Sciatic nerve (tissue), 2 donors: ENCODE data around the gene ADAMTS16. TPM values are rescaled to one million over a fixed set of nuclear protein-coding genes. Genes with fewer than 3 reads are reported as not detected.
A peak's percentile ranks its signal among the peaks of the same experiment; 100 is the strongest.
"Not testable (repeated sequence)": the region's sequence is repeated elsewhere in the genome, so short reads cannot be mapped to it uniquely, and the experiment has no call there.

Experiments
- ATAC-seq: fragments of 200-7000 bp; cut with Tn5 transposase; one replicate; pipeline ENCODE4 v1.9.1; 2020; ENCODE audit warnings: mild to moderate bottlenecking, moderate library complexity
- DNase-seq: peaks from one replicate; pipeline ENCODE4 v3.0.0-alpha.2; 2020; ENCODE audit warnings: low spot score
- intact Hi-C: fragments of 100-400 bp; cut with DNase I; formaldehyde crosslinking; loops from one replicate; pipeline ENCODE4 v1.14.2; 2022
- total RNA-seq: library from RNA; stranded (reverse); fragmentation: NEBNext Ultra II Directional; extraction: Animal tissue kit (Norgen Biotek cat#: 25700); gene quantifications from one replicate; pipeline ENCODE4 v1.2.1, GENCODE V29; 2021
- donor health status: DM: no; HTN: no; CAD: no.
- donor health status: DM: no; HTN: no; CAD: no.

ADAMTS16 gene, protein sequence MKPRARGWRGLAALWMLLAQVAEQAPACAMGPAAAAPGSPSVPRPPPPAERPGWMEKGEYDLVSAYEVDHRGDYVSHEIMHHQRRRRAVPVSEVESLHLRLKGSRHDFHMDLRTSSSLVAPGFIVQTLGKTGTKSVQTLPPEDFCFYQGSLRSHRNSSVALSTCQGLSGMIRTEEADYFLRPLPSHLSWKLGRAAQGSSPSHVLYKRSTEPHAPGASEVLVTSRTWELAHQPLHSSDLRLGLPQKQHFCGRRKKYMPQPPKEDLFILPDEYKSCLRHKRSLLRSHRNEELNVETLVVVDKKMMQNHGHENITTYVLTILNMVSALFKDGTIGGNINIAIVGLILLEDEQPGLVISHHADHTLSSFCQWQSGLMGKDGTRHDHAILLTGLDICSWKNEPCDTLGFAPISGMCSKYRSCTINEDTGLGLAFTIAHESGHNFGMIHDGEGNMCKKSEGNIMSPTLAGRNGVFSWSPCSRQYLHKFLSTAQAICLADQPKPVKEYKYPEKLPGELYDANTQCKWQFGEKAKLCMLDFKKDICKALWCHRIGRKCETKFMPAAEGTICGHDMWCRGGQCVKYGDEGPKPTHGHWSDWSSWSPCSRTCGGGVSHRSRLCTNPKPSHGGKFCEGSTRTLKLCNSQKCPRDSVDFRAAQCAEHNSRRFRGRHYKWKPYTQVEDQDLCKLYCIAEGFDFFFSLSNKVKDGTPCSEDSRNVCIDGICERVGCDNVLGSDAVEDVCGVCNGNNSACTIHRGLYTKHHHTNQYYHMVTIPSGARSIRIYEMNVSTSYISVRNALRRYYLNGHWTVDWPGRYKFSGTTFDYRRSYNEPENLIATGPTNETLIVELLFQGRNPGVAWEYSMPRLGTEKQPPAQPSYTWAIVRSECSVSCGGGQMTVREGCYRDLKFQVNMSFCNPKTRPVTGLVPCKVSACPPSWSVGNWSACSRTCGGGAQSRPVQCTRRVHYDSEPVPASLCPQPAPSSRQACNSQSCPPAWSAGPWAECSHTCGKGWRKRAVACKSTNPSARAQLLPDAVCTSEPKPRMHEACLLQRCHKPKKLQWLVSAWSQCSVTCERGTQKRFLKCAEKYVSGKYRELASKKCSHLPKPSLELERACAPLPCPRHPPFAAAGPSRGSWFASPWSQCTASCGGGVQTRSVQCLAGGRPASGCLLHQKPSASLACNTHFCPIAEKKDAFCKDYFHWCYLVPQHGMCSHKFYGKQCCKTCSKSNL
- 2.7 TPM for total RNA-seq

DNA sequence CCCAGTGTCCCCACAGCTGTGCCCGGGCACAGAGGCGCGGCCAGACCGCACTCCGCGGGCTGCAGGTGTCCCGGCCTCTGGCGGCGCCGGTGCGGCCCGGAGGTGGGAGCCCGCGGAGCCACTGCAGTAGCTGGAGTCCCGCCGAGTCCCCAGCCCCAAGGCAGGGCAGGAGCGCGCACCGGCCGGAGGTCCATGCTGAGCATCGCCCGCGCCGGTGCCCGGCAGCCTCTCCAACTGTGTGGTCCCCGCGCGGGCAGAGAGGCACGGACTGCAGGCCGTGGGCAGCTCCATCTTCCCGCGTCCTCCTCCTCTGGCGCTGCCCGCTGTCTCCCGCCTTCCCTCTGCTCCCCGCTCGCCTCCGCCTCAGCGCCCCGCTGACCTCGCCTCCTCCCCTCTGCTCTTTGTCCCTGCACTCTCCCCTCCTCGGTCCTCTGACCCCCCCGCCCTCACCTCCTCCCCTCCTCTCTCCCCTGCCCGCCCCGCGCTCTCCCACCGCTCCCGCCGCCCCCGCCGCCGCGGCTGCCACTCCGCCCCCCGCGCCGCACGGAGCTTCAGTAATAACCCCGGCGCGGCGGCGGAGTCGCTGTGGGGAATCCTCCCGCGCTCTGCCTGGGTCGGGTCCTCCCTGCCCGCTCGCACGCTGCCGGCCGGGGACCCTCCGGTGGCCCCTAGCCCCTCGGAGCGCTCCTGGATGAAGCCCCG, at the start of gene ADAMTS16:
Gene ADAMTS16, plus strand, starts transcription at position 554 of the 702 bp plus-strand sequence. Its CDS starts 138 bp downstream, at position 692.
- intact Hi-C loops: loop anchor here (10.0 kb wide), 2 partner anchors 265 to 275 kb away; no protein-coding TSS in a partner anchor
- no peak for DNase-seq
- peak; percentile 32 for ATAC-seq

DNA sequence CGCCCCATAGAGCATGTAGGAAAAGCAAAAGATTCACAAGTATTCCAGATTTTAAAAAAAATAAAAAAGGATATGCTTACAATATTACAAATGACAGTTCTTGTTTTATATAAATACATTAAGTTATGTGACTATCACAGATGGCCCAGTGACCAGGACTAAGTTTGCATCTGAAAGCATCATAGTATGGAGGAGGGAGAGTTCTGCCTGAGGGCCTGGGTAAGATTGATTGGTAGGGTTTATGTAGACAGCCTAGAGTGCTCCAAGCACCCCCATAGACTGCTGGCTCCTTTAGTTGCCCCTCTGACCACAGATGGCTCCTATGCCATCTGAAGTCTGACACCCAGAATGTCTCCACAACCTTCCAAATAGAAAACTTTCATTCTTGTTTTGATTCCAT, 48.0 kb upstream of the ADAMTS16 start:
- ATAC-seq: no peak
- intact Hi-C loops: no loop called here
- no peak for DNase-seq

DNA sequence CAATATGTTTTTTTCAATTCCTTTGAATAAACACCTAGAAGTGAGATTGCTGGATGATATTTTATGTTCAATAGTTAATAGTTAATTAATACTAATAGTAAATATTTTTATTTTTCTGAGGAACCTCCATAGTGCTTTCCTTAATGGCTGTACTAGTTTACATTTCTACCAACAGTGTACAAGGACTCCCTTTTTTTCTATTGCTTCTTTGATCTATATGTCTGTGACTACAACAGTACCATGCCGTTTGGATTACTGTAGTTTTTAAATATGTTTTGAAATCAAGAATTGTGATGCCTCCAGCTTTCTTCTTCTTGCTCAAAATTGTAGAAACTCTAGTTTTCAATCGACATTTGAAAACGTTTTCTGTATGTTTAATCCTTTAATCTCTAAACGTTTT, 39.5 kb upstream of the ADAMTS16 start:
- intact Hi-C loops: no loop called here
- DNase-seq (no peak), ATAC-seq (no peak)

DNA sequence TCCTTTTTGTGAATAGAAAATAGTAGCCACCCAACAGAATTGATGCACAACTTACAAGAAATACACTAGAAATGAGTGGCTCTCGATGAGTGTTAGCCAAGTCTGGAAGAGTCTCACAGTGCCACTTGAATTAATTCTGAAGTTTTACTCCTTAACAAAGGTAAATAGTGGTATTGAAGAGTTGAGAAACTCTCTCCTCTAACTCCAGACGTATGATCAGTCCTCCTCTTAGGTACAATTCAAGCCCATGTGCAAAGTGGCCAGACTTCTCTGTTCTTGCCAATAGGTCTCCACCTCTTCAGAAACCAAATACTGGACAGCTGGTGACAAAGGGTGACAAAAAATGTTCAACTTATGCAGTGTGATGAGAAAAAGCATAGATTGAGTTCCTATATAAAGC, 38.5 kb upstream of the ADAMTS16 start:
- intact Hi-C loops: no loop called here
- DNase-seq: no peak
- ATAC-seq: no peak

DNA sequence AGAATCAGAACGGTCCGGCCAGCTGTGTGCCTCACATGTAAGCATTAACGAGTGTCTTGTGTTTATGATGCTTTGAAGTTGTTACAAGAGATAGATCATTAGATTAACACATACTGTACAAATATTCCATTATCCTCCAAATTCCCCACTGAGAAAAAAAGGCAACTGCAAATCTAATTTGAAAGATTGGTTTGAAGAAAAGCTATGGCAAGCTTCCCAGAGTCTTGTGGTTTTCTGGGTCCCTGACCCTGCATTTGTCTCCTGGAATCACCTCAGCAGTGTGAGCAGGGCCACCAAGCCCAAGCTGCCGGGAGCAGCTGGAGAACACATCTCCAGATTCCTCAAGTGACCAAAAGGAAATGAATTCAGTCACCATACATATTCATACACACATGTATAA, 36.9 kb upstream of the ADAMTS16 start:
- ATAC-seq: no peak
- intact Hi-C loops: no loop called here
- no peak for DNase-seq

DNA sequence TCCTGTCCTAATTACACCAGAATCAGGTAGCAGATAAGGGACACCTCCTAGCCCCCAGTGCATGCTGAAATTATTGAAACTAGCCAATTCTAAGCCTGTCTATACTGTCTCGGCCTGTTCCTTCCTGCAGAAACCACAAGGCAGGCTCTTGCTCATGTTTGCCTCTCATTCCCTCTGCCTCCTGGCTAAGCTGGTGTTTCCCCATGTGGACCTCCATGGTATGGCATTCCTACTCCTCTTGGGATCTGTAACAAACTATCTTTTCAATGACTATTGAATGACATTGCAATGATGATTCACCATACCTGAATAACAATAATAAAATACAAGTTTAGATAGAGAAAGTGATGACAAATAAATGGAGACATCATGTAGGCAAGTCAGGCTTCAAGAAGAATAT, 35.6 kb upstream of the ADAMTS16 start:
- ATAC-seq (no peak), DNase-seq (no peak)
- intact Hi-C loops: no loop called here

DNA sequence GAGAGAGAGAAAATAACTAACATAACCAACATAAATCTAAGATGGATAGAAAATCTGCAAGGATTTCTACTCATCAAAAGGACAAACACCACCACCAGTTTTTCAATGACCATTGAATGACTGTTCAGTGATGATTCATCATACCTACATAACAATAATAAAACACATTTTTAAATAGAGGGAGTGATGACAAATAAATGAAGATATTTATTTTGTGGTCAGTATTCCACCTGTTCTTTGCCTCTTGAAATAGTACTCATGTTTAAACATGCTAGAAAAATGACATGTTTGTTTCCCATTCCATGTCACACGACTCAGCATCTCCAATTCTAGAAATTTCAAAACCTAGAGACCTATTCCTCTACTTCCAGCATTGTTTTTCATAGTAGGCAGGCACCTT, 34.6 kb upstream of the ADAMTS16 start:
- ATAC-seq: no peak
- DNase-seq: no peak
- intact Hi-C loops: no loop called here

- intact Hi-C loops: no loop called here
- ATAC-seq: no peak
- DNase-seq: no peak
These were observed 23.2 kb upstream of the ADAMTS16 start for GRCh38 chr5:5116956-5117355.

DNA sequence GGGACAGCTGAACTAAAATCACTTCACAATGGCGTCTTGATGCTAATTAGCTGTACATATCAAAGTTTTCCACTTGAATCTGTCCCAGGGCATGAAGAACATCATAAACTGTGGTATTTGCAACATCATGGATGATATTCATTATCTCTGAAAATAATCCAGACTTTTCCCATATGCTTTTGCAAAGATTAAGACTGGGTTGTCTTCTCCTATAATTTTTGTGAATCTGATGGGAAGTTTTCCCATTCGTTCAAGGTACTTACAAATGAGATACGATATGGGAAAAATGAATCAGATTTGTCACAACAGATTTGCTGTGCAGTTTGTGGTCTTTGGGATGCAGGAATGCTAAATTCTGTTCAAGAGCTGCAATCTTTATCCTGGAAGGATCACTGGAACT, 17.4 kb upstream of the ADAMTS16 start:
- intact Hi-C loops: no loop called here
- ATAC-seq: no peak

DNA sequence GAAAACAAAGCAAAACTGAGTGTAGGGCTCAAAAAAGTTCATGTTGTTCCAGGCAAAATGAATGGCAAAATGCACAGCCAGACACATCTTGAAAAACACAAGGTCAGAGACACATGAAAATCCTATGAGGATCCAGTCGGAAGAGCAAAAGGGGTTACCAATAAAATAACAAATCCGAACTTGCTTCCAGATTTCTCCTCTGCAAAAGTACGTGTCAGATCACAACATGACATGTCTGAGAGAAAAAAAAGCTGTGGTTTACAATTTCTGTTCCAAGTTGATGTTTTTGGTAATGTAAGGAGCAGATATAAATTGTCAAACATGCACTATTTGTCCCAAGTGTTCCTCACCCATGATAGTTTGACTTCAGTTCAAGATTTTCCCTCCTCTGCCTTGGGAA, 15.9 kb upstream of the ADAMTS16 start:
- intact Hi-C loops: no loop called here
- DNase-seq: no peak
- ATAC-seq: no peak

More for the DNA sequence above, 17.4 kb upstream of the ADAMTS16 start:
- no peak for DNase-seq

- intact Hi-C loops: no loop called here
- DNase-seq: no peak
- ATAC-seq: no peak
These were observed 13.7 kb upstream of the ADAMTS16 start for GRCh38 chr5:5126444-5126843.

- intact Hi-C loops: no loop called here
- ATAC-seq: no peak
- no peak for DNase-seq
These were observed 11.4 kb upstream of the ADAMTS16 start for GRCh38 chr5:5128766-5129165.

- intact Hi-C loops: no loop called here
- ATAC-seq (no peak), DNase-seq (no peak)
These were observed 7.9 kb upstream of the ADAMTS16 start for GRCh38 chr5:5132234-5132633.

GRCh38 chr5:5132693-5133295, 7.3 kb upstream of the ADAMTS16 start:
- DNase-seq (no peak), ATAC-seq (peak; percentile 17)
- intact Hi-C loops: no loop called here

DNA sequence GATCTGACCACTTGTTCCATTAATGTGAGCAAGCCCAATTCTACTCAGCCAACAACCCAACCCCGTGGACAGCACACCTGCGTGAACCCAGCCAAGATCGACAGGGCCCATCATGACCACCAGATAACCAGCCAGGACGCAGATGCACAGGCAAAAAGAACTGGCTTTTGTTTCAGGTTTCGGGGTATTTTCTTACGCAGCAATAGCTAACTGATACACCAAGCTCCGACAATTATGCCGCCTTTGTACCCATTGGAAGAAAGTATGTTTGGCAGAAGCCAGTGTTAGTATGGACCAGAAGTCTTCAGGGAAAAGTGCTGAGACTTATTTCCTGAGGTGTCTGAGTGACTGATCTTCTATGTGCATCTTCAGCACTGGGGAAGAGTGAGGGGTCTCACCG, 6.0 kb upstream of the ADAMTS16 start:
- intact Hi-C loops: no loop called here
- no peak for ATAC-seq
- DNase-seq: no peak

GRCh38 chr5:5135957-5136676, 4.0 kb upstream of the ADAMTS16 start:
- DNase-seq (no peak), ATAC-seq (no peak)
- intact Hi-C loops: no loop called here

DNA sequence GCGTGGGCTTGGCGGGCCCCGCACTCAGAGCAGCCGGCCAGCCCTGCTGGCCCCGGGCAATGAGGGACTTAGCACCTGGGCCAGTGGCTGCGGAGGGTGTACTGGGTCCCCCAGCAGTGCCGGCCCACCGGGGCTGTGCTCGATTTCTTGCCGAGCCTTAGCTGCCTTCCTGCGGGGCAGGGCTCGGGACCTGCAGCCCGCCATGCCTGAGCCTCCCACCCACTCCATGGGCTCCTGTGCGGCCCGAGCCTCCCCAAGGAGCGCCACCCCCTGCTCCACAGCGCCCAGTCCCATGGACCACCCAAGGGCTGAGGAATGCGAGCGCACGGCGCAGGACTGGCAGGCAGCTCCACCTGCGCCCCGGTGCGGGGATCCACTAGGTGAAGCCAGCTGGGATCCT, 2.3 kb upstream of the ADAMTS16 start:
- intact Hi-C loops, DNase-seq, ATAC-seq: not testable (repeated sequence)

- intact Hi-C loops: no loop called here
- DNase-seq (no peak), ATAC-seq (peak; percentile 39)
These were observed 774 bp upstream of the ADAMTS16 start for GRCh38 chr5:5139336-5139776.
